ENCODE data around the gene EIF2D. TPM values are rescaled to one million over a fixed set of nuclear protein-coding genes. Genes with fewer than 3 reads are reported as not detected.

EIF2D gene
- total and polyA plus RNA-seq, 9 of the 15 experiments (the other 6 are each of a cell fraction or from before 2014, with no cell fraction given) = 81.1 to 138 (median 93.9) TPM

- peak; percentile 91; the same call in 1 of the 2 replicates for TF ChIP-seq ZNF592 (IDR thresholded peaks at IDR 0.05)
- TF ChIP-seq MTF1 (CRISPR knock-in tag; IDR thresholded peaks at IDR 0.05; ENCODE audit: borderline replicate concordance) = no peak
- TF ChIP-seq IRF9 (tag; IDR thresholded peaks at IDR 0.05) = no peak
- TF ChIP-seq ZNF133 (CRISPR knock-in tag; IDR thresholded peaks at IDR 0.05) = no peak
- TF ChIP-seq PHF8 (IDR thresholded peaks at IDR 0.05; ENCODE audit: borderline replicate concordance, low read length) = peak; percentile 98; the same call in 1 of the 2 replicates
- TF ChIP-seq SETDB1 (IDR thresholded peaks at IDR 0.05; ENCODE audit: low read length) = no peak
- no peak for TF ChIP-seq XRCC3 (IDR thresholded peaks at IDR 0.05)
- no peak for TF ChIP-seq MAFK (IDR thresholded peaks at IDR 0.05; ENCODE audit: low read length)
- TF ChIP-seq SNIP1 (IDR thresholded peaks at IDR 0.05; ENCODE audit: low read depth) = no peak
- TF ChIP-seq NONO (IDR thresholded peaks at IDR 0.05; ENCODE audit: low read depth in 2 of 2, low read length in 1 of 2) = peak in 1 of 2 experiments; percentile 67
- TF ChIP-seq PTTG1 (tag; IDR thresholded peaks at IDR 0.05; ENCODE audit: low read depth) = no peak
- TF ChIP-seq MEIS2 (IDR thresholded peaks at IDR 0.05; ENCODE audit: partially characterized antibody) = no peak
- TF ChIP-seq MAFG (tag; conservative IDR thresholded peaks at IDR 0.05) = no peak
- peak; percentile 41; the same call in 1 of the 2 replicates for TF ChIP-seq ARID1B (IDR thresholded peaks at IDR 0.05)
- TF ChIP-seq MTA2 (IDR thresholded peaks at IDR 0.05; ENCODE audit: low read depth) = no peak
- TF ChIP-seq HOXB6 (CRISPR knock-in tag; IDR thresholded peaks at IDR 0.05; ENCODE audit: borderline replicate concordance) = no peak
- TF ChIP-seq PHTF2 (CRISPR knock-in tag; IDR thresholded peaks at IDR 0.05) = no peak
- TF ChIP-seq KHSRP (IDR thresholded peaks at IDR 0.05) = no peak
- TF ChIP-seq SMARCC2 (IDR thresholded peaks at IDR 0.05; ENCODE audit: low read depth) = no peak
- peak; percentile 49 to 75; a peak in 1 of 4 replicates for TF ChIP-seq MLX (CRISPR knock-in tag; conservative IDR thresholded peaks at IDR 0.05)
- peak; percentile 72; the same call in 1 of the 2 replicates for TF ChIP-seq ZNF232 (CRISPR knock-in tag; IDR thresholded peaks at IDR 0.05)
Observed at GRCh38 chr1:206635080-206635977, 23.1 kb upstream of the EIF2D start, which contains the start of gene DYRK3 (continued).
